ENCODE results near the gene ETDB. TPM values are rescaled to one million over a fixed set of nuclear protein-coding genes. Genes with fewer than 3 reads are reported as not detected.

Gene ETDB
- total and polyA plus RNA-seq, 2 experiments from 2014 or later = not detected

GRCh38 chrX:135089126-135089525 lies 31.2 kb downstream of the ETDB start:
- Histone ChIP-seq H3K4me1 (ENCODE audit: low read depth) (no peaks in the 10 kb centered on the region), H3K27me3 (no peaks in the 10 kb centered on the region), H3K36me3 (no peaks in the 10 kb centered on the region), H3K27ac (no peak overlapping the region), H3K4me3 (no peak overlapping the region), H3K9me3 (ENCODE audit: low read depth) (no peaks in the 10 kb centered on the region)
- DNase-seq (ENCODE audit: low read depth in 1 of 2, low spot score in 1 of 2) = no peak
- no peak for TF ChIP-seq CTCF (IDR thresholded peaks at IDR 0.05; ENCODE audit: low read depth, low read length)

- Histone ChIP-seq H3K4me1 (ENCODE audit: low read depth) (no peaks in the 10 kb centered on the region), H3K27me3 (no peaks in the 10 kb centered on the region), H3K9me3 (ENCODE audit: low read depth) (no peaks in the 10 kb centered on the region), H3K36me3 (no peaks in the 10 kb centered on the region), H3K27ac (no peak overlapping the region), H3K4me3 (no peak overlapping the region)
- DNase-seq (ENCODE audit: low read depth in 1 of 2, low spot score in 1 of 2) = no peak
- no peak for TF ChIP-seq CTCF (IDR thresholded peaks at IDR 0.05; ENCODE audit: low read depth, low read length)
These were observed 32.5 kb downstream of the ETDB start for GRCh38 chrX:135087867-135088266.

GRCh38 chrX:135086197-135086854 lies 34.0 kb downstream of the ETDB start:
- no peak overlapping the region for H3K4me3 ChIP-seq
- H3K27ac ChIP-seq = no peak overlapping the region
- no peaks in the 10 kb centered on the region for H3K36me3 ChIP-seq
- no peaks in the 10 kb centered on the region for H3K27me3 ChIP-seq
- TF ChIP-seq CTCF (IDR thresholded peaks at IDR 0.05; ENCODE audit: low read depth, low read length) = peak; percentile 60
- H3K9me3 ChIP-seq (ENCODE audit: low read depth) = peaks cover 2% of the 10 kb centered on the region
- H3K4me1 ChIP-seq (ENCODE audit: low read depth) = no peaks in the 10 kb centered on the region
- DNase-seq (ENCODE audit: low read depth in 1 of 2, low spot score in 1 of 2) = peak; percentile 66 to 69

GRCh38 chrX:135081693-135082404 lies 38.5 kb downstream of the ETDB start:
- no peak for TF ChIP-seq CTCF (IDR thresholded peaks at IDR 0.05; ENCODE audit: low read depth, low read length)
- no peak overlapping the region for H3K4me3 ChIP-seq
- no peak for DNase-seq (ENCODE audit: low read depth in 1 of 2, low spot score in 1 of 2)

More at GRCh38 chrX:135081693-135082404, 38.5 kb downstream of the ETDB start:
- Histone ChIP-seq H3K27me3 (no peaks in the 10 kb centered on the region), H3K4me1 (ENCODE audit: low read depth) (no peaks in the 10 kb centered on the region), H3K9me3 (ENCODE audit: low read depth) (peaks cover 2% of the 10 kb centered on the region), H3K27ac (no peak overlapping the region), H3K36me3 (no peaks in the 10 kb centered on the region)

Other genes starting within 250 kb of the ETDB start
- gene MOSPD1, start 205.3 kb downstream of the ETDB start, total RNA-seq = 10.7 and 11.9 TPM in 2 replicates
- 19.6 and 21.7 TPM in 2 replicates for gene MOSPD1, start 205.3 kb downstream of the ETDB start, polyA plus RNA-seq
- gene SMIM10, start 129.5 kb downstream of the ETDB start, total RNA-seq = 2.4 and 2.6 TPM in 2 replicates
- 3.0 and 5.5 TPM in 2 replicates for gene SMIM10, start 129.5 kb downstream of the ETDB start, polyA plus RNA-seq
- gene RTL8B, start 98.0 kb downstream of the ETDB start, total RNA-seq = 24.4 and 32.3 TPM in 2 replicates
- gene RTL8B, start 98.0 kb downstream of the ETDB start, polyA plus RNA-seq = 49.3 and 68.8 TPM in 2 replicates
- 241 and 327 TPM in 2 replicates for gene RTL8C, start 88.2 kb downstream of the ETDB start, total RNA-seq
- gene RTL8C, start 88.2 kb downstream of the ETDB start, polyA plus RNA-seq = 562 and 724 TPM in 2 replicates
- 45.9 and 58.5 TPM in 2 replicates for gene RTL8A, start 68.4 kb downstream of the ETDB start, total RNA-seq
- 211 and 216 TPM in 2 replicates for gene RTL8A, start 68.4 kb downstream of the ETDB start, polyA plus RNA-seq
- gene SMIM10L2B, start 21.8 kb downstream of the ETDB start, total RNA-seq = 19.4 and 29.3 TPM in 2 replicates
- 13.7 and 20.1 TPM in 2 replicates for gene SMIM10L2B, start 21.8 kb downstream of the ETDB start, polyA plus RNA-seq
- not detected in 2 replicates for gene CT55, start 50.9 kb upstream of the ETDB start, total RNA-seq
- gene CT55, start 50.9 kb upstream of the ETDB start, polyA plus RNA-seq = not detected in 2 replicates
- gene ETDA, start 131.5 kb upstream of the ETDB start, total RNA-seq = not detected in 2 replicates
- gene ETDA, start 131.5 kb upstream of the ETDB start, polyA plus RNA-seq = not detected in 2 replicates
- gene ETDC, start 189.0 kb upstream of the ETDB start, total RNA-seq = not detected in 2 replicates
- not detected in 2 replicates for gene ETDC, start 189.0 kb upstream of the ETDB start, polyA plus RNA-seq
- 5.4 and 6.6 TPM in 2 replicates for gene ZNF75D, start 223.6 kb upstream of the ETDB start, total RNA-seq
- gene ZNF75D, start 223.6 kb upstream of the ETDB start, polyA plus RNA-seq = 6.1 and 6.5 TPM in 2 replicates
- gene ZNF449, start 224.3 kb upstream of the ETDB start, total RNA-seq = 5.1 and 18.5 TPM in 2 replicates
- gene ZNF449, start 224.3 kb upstream of the ETDB start, polyA plus RNA-seq = 11.8 and 27.8 TPM in 2 replicates